Measurements from ENCODE around the gene KCNE2.

DNA sequence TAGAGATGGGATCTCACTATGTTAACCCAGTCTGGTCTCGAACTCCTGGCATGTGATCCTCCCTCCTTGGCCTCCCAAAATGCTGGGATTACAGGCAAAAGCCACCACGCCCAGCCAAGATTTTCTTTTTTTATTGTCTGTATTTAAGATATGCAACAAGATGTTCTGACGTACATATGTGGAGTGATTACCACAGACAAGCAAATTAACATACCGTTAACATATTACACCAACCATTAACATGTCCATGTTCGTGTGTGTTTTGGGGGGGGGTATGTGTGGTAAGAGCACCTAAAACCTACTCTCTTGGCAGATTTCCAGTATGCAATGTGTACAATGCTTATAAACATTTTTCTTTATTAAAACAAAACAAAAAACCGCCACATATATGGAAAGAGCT, 10.6 kb upstream of the KCNE2 start:
- TF ChIP-seq, protein P1, sequence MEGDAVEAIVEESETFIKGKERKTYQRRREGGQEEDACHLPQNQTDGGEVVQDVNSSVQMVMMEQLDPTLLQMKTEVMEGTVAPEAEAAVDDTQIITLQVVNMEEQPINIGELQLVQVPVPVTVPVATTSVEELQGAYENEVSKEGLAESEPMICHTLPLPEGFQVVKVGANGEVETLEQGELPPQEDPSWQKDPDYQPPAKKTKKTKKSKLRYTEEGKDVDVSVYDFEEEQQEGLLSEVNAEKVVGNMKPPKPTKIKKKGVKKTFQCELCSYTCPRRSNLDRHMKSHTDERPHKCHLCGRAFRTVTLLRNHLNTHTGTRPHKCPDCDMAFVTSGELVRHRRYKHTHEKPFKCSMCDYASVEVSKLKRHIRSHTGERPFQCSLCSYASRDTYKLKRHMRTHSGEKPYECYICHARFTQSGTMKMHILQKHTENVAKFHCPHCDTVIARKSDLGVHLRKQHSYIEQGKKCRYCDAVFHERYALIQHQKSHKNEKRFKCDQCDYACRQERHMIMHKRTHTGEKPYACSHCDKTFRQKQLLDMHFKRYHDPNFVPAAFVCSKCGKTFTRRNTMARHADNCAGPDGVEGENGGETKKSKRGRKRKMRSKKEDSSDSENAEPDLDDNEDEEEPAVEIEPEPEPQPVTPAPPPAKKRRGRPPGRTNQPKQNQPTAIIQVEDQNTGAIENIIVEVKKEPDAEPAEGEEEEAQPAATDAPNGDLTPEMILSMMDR (IDR thresholded peaks at IDR 0.05) = no peak
- no peak for TF ChIP-seq EP300 (IDR thresholded peaks at IDR 0.05)

Measured in tibial nerve (tissue), 4 donors.